Activated T-cell treated with anti-CD3 and anti-CD28 coated beads, Interleukin-2, amount 50 U/mL, for 72 hours (primary cell): Measurements from ENCODE around the gene FGD6. TPM values are rescaled to one million over a fixed set of nuclear protein-coding genes. Genes with fewer than 3 reads are reported as not detected.

ENCODE experiments used
- ATAC-seq, 2 donors: fragments of 150-1000 bp; cut with Tn5 transposase; replicated peaks in 1 of 2; 2 replicates each; pipeline ENCODE4 v1.10.0; 2021; ENCODE audit warnings: moderate library complexity in 2 of 2, mild to moderate bottlenecking in 1 of 2
- DNase-seq, 2 donors: peaks; one replicate each; pipeline ENCODE4 v3.0.0; 2021 to 2022; ENCODE audit warnings: mixed read lengths in 1 of 2
- H3K27ac Mint-ChIP-seq: one replicate; pipeline ENCODE4 v1.8.0; 2022; ENCODE audit warnings: mild to moderate bottlenecking, moderate library complexity, mixed read lengths
- H3K27me3 Mint-ChIP-seq: one replicate; pipeline ENCODE4 v1.8.0; 2022; ENCODE audit warnings: low read depth, mixed read lengths
- H3K36me3 Mint-ChIP-seq, 2 donors: one replicate each; pipeline ENCODE4 v1.8.0; 2022; ENCODE audit warnings: mixed read lengths in 2 of 2, mild to moderate bottlenecking in 1 of 2; ENCODE audit not compliant: insufficient read depth in 2 of 2
- H3K4me1 Mint-ChIP-seq: one replicate; pipeline ENCODE4 v1.8.0; 2022; ENCODE audit warnings: low read depth, mixed read lengths
- H3K4me3 Mint-ChIP-seq, 2 donors: one replicate each; pipeline ENCODE4 v1.8.0; 2022; ENCODE audit warnings: mild to moderate bottlenecking in 2 of 2, mixed read lengths in 2 of 2, moderate library complexity in 2 of 2
- H3K9me3 Mint-ChIP-seq, 2 donors: one replicate each; pipeline ENCODE4 v1.8.0; 2022; ENCODE audit warnings: mixed read lengths in 2 of 2
- total RNA-seq, 2 donors: library from RNA; stranded (reverse); gene quantifications; one replicate each; pipeline ENCODE4 v1.2.3, GENCODE V29; 2022

FGD6 gene
- 1 to 10 TPM; 1.2 to 2.0 TPM for total RNA-seq

DNA sequence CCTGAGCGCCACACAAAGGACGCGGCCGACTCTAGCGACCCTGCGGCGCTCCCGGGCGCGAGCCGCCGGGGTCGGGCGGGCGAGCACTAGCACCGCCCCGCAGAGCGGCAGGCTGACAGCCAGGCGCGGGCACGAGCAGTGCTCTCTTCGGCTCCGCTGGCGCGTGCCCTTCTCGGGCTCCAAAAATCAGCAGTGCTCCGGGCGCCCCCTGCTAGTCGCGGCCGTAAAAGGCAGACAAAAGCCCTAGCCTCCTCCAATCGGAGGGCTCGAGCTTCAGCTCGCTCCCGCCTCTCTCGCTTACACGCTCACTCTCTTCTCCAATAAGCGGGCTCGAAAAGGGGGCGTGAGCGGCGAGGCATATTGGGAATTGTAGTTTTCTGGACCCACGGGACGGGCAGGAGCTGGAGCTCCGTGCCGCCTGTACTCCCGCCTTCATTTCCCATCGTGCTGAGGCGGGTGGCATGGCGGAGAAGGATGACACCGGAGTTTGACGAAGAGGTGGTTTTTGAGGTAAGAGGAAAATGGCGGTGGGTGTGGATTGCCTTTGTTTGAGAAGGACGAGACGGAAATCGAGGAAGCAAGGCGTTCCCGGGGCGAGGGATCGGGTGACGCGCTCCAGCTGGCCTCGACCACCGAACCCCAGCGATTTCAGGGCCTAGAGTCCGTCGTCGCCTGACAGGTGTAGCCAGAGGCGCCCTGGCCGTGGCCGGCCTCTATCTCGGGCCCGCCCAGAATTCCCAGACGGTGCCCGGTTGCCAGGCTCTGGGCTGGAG is at the start of gene FGD6, which contains the start of gene VEZT:
FGD6 (minus strand) TSS at position 91 of the 773 bp plus-strand sequence. CDS start 227 bp downstream, outside the sequence.
VEZT (plus strand) TSS at position 431 of the 773 bp plus-strand sequence; CDS start at position 475, 44 bp downstream.
- H3K36me3 Mint-ChIP-seq, result peaks cover 2 to 4% of the 10 kb centered on the region in 2 donors
- H3K27me3 Mint-ChIP-seq, result peaks cover 7% of the 10 kb centered on the region
- H3K4me1 Mint-ChIP-seq, result peaks cover 46% of the 10 kb centered on the region
- H3K27ac Mint-ChIP-seq, result peak within 1 kb of the TSS; percentile 85
- H3K4me3 Mint-ChIP-seq, result peak within 1 kb of the TSS; percentile 87 to 95
- ATAC-seq, result peak; percentile 91 to 93
- H3K9me3 Mint-ChIP-seq, result no peaks in the 10 kb centered on the region
- peak; percentile 96 to 98 for DNase-seq

DNA sequence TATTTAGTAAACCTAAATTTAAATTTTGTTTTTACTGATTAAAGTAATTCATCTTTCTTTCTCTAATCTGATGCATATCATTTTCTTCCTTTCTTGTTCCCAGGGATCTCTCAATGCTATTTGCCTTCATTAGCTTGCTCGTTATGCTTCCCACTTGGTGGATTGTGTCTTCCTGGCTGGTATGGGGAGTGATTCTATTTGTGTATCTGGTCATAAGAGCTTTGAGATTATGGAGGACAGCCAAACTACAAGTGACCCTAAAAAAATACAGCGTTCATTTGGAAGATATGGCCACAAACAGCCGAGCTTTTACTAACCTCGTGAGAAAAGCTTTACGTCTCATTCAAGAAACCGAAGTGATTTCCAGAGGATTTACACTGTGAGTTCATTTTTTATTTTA is 49.0 kb upstream of the FGD6 start:
- H3K4me1 Mint-ChIP-seq, result no peaks in the 10 kb centered on the region
- H3K4me3 Mint-ChIP-seq, result no peak overlapping the region
- DNase-seq (no peak), ATAC-seq (no peak)
- no peak overlapping the region for H3K27ac Mint-ChIP-seq
- no peaks in the 10 kb centered on the region for H3K9me3 Mint-ChIP-seq
- no peaks in the 10 kb centered on the region for H3K27me3 Mint-ChIP-seq
- peaks cover 3 to 11% of the 10 kb centered on the region in 2 donors for H3K36me3 Mint-ChIP-seq

DNA sequence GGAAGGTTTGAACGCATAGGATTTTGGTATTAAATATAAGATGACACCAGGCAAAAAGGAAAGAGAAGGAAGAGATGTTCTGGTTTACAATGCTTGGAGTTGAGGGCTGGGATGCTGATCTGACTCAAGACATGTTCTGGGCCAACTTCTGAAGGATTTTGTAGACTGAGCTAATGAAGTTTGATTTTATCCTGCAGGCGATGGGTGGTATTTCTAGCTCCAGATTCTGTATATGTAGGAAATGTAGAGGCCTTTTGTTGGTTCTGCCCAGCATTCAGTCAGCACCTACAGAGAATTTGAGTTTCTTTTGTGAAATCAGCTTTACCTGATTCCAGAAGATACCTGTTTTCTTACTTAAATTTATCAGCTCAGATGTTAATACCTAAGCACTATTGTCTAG is 48.5 kb upstream of the FGD6 start:
- Mint-ChIP-seq H3K27me3 (no peaks in the 10 kb centered on the region), H3K36me3 (peaks cover 3 to 11% of the 10 kb centered on the region in 2 donors), H3K27ac (no peak overlapping the region)

DNA sequence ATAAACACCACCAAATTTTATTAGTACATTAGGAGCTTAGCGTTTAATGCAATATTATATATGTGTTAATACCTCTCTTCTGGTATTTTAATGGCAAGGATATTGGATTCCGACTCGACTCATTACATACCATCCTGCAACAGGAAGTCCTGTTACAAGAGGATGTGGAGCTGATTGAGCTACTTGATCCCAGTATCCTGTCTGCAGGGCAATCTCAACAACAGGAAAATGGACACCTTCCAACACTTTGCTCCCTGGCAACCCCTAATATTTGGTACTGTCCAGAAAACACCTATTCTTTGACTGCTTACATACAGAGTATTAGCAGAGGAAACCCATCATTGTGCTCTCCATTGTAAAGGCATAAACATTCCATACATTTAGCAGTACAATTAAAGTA is 45.5 kb upstream of the FGD6 start:
- no peak for ATAC-seq
- Mint-ChIP-seq H3K27ac (no peak overlapping the region), H3K9me3 (no peaks in the 10 kb centered on the region), H3K27me3 (no peaks in the 10 kb centered on the region), H3K4me1 (no peaks in the 10 kb centered on the region), H3K36me3 (peaks cover 3 to 11% of the 10 kb centered on the region in 2 donors), H3K4me3 (no peak overlapping the region)
- no peak for DNase-seq

More for the DNA sequence above, 48.5 kb upstream of the FGD6 start:
- Mint-ChIP-seq H3K4me3 (no peak overlapping the region), H3K4me1 (no peaks in the 10 kb centered on the region), H3K9me3 (no peaks in the 10 kb centered on the region)
- no peak for DNase-seq
- no peak for ATAC-seq

DNA sequence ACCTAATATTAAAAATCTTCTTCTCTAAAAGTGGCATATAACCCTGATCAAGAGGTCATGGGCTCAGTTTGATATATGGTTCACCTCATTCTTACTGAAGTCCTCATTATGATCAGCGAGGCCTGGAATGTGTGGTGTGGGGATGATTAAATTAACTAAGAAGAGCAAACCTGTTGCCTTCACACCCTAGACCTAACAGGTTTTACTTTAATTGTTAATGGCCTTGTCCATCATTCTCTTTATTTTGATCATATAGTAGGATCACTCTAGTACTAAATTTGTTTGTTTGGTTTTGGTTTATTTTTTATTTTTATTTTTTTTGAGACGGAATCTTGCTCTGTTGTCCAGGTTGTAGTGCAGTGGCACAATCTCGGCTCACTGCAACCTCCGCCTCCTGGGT is 43.8 kb upstream of the FGD6 start:
- Mint-ChIP-seq H3K4me1 (no peaks in the 10 kb centered on the region), H3K36me3 (peaks cover 4 to 14% of the 10 kb centered on the region in 2 donors), H3K27me3 (no peaks in the 10 kb centered on the region), H3K4me3 (no peak overlapping the region), H3K27ac (no peak overlapping the region), H3K9me3 (no peaks in the 10 kb centered on the region)
- ATAC-seq, result no peak
- no peak for DNase-seq

DNA sequence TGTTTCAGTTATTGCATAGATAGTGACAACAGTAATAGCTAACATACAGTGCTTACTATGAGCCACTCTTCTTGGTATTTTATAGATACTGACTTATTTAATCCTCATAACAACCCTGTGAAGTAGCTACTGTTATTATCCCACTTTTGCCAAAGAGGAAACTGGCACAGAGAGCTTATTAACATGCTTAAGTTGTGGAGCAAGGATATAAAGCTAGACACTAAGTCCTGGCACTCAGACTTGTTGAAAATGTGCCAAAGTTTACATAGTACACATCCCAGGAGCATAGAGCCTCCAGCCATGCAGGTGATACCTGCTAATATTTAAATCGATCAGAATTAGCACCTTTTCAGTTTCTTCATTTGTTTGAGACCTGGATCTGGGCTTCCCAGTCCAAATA is 42.1 kb upstream of the FGD6 start:
- DNase-seq, result no peak
- H3K27me3 Mint-ChIP-seq, result no peaks in the 10 kb centered on the region
- no peaks in the 10 kb centered on the region for H3K9me3 Mint-ChIP-seq
- H3K27ac Mint-ChIP-seq, result peak overlapping the region; percentile 68
- H3K36me3 Mint-ChIP-seq, result peaks cover 9 to 22% of the 10 kb centered on the region in 2 donors
- H3K4me1 Mint-ChIP-seq, result no peaks in the 10 kb centered on the region
- no peak overlapping the region for H3K4me3 Mint-ChIP-seq
- ATAC-seq, result no peak

DNA sequence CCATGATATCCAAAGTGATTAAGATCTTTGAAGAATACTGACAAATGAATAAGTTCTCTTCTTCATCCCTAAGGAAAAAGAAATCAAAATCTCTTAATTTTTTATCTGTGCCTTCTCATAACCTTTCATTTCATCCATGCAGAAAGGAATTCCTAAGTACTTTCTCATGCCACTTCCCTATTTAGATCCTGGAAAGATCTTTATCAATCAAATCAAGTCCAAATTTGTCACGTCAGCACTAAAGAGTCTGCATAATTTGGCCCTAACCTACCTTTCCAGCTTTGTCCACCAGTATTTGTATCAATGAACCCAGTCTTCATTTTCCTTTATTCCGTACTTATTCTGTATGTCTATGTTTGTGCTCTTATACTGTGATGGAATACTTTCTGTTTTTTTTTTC is 41.5 kb upstream of the FGD6 start:
- DNase-seq, result no peak
- H3K36me3 Mint-ChIP-seq, result peaks cover 9 to 24% of the 10 kb centered on the region in 2 donors
- H3K27me3 Mint-ChIP-seq, result no peaks in the 10 kb centered on the region
- no peak overlapping the region for H3K4me3 Mint-ChIP-seq
- ATAC-seq, result no peak
- H3K9me3 Mint-ChIP-seq, result no peaks in the 10 kb centered on the region
- H3K27ac Mint-ChIP-seq, result no peak overlapping the region
- H3K4me1 Mint-ChIP-seq, result no peaks in the 10 kb centered on the region

DNA sequence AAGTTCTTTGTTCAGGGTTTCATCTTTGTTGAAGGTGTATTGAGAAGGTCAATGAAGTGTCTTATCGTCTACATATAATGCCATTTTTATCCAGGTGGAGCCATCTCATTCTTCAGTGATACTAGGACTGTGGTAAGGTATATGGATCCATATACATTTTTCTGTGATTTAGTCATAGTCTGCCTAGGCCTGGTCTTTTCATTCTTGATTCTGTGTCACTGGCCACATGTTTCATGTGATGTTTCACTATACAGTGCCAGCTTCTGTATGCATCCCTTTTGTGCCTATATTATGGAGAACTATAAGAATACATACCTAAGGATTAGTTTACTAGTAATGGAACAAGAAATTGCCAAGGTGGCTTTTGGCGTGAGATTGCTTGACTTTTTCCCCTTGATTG is 40.9 kb upstream of the FGD6 start:
- ATAC-seq (no peak), DNase-seq (no peak)
- Mint-ChIP-seq H3K27ac (no peak overlapping the region), H3K27me3 (no peaks in the 10 kb centered on the region), H3K4me1 (no peaks in the 10 kb centered on the region), H3K36me3 (peaks cover 10 to 26% of the 10 kb centered on the region in 2 donors), H3K4me3 (no peak overlapping the region), H3K9me3 (no peaks in the 10 kb centered on the region)

DNA sequence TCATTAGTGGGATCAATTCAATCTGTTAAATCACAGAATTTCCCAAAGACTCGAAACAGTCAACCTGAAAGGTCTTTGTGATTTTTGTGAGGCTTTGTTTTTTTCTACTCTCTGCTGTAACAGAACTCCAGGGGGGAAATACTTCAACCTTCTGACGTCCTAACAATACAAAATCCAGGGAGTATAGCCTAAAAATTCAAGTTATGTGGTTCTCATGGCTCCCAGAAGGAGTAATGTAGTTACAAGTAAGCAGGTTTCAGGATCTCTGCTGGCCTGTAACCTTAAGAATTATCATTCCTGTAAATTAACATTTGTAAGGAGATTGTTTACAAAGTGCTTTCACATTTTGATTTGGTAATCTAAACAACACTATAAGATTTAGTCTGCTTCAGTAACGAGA is 40.3 kb upstream of the FGD6 start:
- H3K4me3 Mint-ChIP-seq, result no peak overlapping the region
- peaks cover 10 to 26% of the 10 kb centered on the region in 2 donors for H3K36me3 Mint-ChIP-seq
- no peaks in the 10 kb centered on the region for H3K9me3 Mint-ChIP-seq
- ATAC-seq (no peak), DNase-seq (no peak)
- H3K4me1 Mint-ChIP-seq, result no peaks in the 10 kb centered on the region
- H3K27me3 Mint-ChIP-seq, result no peaks in the 10 kb centered on the region
- H3K27ac Mint-ChIP-seq, result no peak overlapping the region

DNA sequence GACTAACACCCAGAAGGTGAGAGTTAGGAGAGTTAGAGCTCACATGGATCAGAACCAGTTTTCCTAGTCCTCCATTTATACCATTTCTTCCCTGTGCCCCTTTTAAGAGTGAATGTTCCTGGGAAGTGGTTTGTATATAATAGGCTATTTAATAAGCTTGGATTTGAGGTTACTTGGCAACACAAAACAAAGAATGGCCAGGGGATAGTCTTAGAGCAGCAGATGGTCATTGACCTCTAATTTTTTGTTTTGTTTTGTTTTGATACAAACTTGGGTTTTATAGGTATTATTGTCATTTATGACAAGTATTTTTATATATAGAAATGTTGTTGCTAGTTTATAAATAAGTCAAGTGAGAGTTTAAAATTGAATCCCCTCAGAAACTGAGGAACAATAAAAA is 36.1 kb upstream of the FGD6 start:
- Mint-ChIP-seq H3K4me3 (no peak overlapping the region), H3K9me3 (no peaks in the 10 kb centered on the region), H3K4me1 (peaks cover 3% of the 10 kb centered on the region), H3K27ac (no peak overlapping the region), H3K27me3 (no peaks in the 10 kb centered on the region), H3K36me3 (peaks cover 8 to 26% of the 10 kb centered on the region in 2 donors)
- ATAC-seq, result no peak
- no peak for DNase-seq

DNA sequence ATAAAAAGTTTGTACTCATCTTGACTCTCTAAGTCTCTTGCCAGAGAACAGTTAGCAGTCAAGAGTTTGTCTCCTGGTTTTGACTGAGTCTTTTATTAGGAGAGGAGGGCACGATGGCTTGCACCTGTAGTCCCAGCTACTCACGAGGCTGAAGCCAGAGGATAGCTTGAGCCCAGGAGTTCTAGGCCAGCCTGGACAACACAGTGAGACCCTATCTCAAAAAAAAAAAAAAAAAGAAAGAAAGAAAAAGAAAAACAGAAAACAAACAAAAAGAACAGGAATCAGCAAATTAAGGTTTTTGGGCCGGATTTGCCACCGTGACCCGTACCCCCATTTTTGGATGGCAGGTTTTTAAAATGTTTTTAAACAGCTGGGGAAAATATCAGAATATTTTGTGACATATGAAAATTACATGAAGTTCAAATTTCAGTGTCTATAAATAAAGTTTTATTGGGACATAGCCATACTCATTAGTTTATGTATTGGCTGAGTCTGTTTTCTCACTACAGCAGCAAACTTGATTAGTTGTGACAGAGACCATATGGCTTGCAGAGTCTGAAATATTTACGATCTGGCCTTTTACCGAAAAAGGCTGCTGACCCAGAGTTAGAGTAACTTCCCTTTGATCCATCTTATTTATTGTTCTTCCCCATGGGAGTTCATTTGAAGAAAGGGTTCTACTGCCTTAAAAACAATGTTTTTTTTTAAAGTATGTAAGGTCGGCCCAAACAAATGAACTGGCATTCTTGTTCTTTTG is 31.5 kb upstream of the FGD6 start:
- Mint-ChIP-seq H3K27ac (peak overlapping the region; percentile 4), H3K4me3 (no peak overlapping the region), H3K36me3 (peaks cover 1 to 6% of the 10 kb centered on the region in 2 donors), H3K27me3 (no peaks in the 10 kb centered on the region), H3K4me1 (peaks cover 16% of the 10 kb centered on the region), H3K9me3 (no peaks in the 10 kb centered on the region)
- no peak for DNase-seq
- no peak for ATAC-seq

DNA sequence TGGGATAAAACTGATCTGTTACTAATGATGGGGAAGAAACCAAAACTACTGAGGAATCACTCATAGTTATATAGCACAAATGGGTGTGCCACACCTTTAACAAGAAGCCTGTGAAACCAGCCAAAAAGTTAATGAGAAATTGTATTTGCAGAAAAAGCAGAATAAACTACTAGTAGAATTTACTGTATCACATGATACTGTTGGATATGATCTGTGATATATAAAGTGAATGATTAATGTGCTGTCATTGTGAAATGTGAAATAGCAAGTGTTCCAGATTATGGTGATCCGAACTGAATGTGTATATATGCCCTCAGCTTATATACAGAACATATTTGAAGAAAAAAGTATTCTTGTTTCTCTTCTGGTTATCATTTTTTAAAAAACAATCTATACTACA is 30.8 kb upstream of the FGD6 start:
- Mint-ChIP-seq H3K4me3 (no peak overlapping the region), H3K9me3 (no peaks in the 10 kb centered on the region), H3K27ac (peak overlapping the region; percentile 4), H3K4me1 (peaks cover 16% of the 10 kb centered on the region), H3K36me3 (peaks cover 2 to 3% of the 10 kb centered on the region in 2 donors), H3K27me3 (no peaks in the 10 kb centered on the region)
- ATAC-seq (no peak), DNase-seq (no peak)

DNA sequence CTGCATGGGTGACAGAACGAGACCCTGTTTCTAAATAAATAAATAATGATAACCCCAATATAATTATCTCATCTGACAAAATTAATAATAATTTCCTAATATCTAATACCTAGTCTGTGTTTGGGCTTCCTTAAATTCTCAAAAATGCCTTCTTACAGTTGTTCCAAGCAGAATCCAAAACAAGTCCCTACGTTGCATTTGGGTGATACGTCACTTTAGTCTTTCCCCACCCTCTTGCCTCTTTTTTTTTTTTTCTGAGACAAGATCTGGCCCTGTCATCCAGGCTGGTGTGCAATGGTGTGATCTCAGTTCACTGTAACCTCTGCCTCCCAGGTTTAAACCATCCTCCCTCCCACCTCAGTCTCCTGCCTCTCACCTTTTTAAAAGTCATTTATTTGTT is 27.1 kb upstream of the FGD6 start:
- Mint-ChIP-seq H3K27me3 (no peaks in the 10 kb centered on the region), H3K9me3 (no peaks in the 10 kb centered on the region), H3K4me1 (peaks cover 26% of the 10 kb centered on the region), H3K4me3 (no peak overlapping the region), H3K27ac (no peak overlapping the region), H3K36me3 (peaks cover 0 to 2% of the 10 kb centered on the region in 2 donors)
- no peak for ATAC-seq
- DNase-seq, result no peak
